GM21576 (cell line): ENCODE data around the gene MBNL3.

Experiments used
- ATAC-seq: cut with Tn5 transposase; IDR thresholded peaks from one replicate; pipeline ENCODE4 v1.9.1; 2021; ENCODE audit warnings: mild to moderate bottlenecking, moderate library complexity; ENCODE audit not compliant: unreplicated experiment

Gene MBNL3

DNA sequence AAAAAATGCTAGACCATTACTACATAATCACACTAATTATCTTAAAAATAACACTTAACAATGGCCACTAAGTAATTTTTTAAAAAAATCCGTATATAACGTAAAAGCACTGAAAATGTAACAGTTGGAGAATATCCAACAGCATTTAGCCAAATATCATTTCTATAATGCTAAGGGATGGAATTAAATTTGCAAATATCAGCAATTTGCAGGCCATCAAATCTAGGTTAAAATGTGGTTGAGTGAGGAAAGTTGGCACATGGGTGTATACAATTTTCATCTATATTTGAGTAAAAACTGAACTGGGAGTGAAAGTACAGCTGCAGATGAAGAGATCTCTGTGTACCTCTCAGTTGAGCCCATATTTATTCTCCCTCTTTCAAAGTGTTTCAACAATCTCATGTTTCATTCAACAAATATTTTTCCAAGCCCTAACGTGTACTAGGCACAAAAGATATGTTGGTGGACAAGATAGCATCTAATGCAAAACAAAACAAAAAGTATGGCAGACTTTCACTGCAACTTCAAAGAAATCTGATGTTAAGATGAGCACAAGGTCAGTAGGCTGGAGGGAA, 63.0 kb downstream of the MBNL3 start:
- peak; percentile 63 for ATAC-seq

DNA sequence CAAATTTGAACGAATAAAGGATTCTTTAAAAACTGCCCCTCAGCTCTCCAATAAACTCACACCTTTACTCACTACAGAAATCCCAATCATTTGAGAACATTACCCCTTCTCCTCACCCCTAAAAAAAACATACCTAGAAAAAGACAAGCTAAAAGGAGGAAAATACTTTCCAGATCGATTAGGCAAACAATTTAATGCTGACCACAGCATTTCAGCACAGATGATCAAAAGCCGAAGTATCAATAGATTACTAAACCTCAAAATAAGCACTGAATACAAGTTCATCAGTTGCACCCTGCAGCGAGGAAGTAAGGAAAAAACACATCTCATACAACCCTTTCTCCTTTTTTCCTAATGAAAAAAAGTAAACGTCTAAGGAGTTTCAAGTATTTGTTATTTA, 65.5 kb downstream of the MBNL3 start:
- no peak for ATAC-seq

DNA sequence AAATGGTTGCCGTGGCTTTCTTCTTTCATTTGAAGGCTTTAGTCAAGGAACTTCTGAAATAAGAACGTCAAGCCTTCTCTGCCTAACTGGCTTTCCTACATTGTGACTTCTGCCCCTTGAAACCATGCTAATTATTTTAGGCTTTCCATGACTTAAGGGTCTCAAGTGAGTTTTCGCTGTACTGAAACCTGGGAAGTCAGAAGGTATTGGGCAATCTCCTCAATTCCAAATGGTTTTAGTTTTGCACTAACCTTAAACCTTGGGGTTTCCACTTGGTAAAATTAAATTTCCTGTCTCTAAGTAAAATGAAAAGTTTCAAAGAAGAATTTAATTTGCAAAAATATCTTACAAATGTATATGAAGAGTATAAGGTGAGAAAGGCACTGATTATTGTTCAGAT, 73.8 kb downstream of the MBNL3 start:
- ATAC-seq, result no peak

DNA sequence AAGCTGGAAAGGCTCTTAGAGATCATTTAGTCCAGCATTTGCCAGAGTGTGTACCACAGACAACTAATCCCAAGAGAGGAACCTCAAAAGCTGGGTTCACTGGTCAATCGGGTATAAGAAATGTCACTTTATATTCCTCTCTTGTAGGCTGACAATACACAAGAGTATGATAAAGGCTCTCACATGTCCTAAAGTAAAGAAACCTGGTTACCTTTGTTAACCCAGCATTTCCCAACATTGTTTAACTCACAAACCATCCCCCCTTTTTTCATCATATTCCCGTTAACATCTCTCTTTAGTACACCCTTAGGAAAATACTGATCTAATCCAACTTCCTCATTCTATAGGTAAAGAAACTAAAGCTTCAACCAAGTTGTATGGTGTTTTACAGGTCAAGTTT, 74.4 kb downstream of the MBNL3 start:
- no peak for ATAC-seq

DNA sequence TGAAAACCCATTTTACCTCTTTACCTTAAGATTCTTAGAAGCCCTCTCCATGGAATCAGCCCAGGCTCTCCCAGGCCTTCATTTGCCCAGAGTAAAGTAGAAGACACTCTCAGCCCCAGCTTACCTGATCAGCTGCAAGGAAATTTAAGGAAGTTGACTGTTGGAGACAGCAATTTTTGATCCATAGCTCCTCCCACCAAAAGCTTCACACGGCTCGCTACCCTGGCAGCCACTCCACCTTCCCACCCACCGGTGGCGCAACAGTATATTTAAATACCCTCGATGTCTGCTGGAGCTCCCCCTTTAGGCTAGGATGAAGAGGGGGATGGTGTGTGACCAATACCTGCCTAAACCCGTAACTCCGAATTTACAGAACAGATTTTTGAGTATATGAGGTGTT, 75.4 kb downstream of the MBNL3 start:
- ATAC-seq, result no peak

DNA sequence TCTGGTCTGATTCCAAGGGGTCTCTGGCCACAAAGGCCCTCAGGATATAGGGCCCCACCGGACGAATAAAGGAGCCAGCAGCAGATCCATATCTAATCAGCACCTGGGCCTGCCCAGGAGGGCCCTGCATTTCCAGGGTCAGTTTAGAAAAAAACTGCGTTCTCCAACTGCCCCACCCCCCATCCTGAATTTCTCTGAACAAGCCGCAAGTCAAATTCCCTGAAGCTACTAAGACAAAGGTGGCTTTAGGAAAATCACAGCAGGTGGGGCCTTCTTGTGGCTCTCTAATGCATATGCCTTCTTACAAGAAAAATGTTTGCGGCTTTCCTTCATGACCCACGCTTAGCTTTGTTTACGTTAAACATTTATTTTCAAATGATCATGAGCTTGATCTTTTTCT, 76.6 kb downstream of the MBNL3 start:
- no peak for ATAC-seq

DNA sequence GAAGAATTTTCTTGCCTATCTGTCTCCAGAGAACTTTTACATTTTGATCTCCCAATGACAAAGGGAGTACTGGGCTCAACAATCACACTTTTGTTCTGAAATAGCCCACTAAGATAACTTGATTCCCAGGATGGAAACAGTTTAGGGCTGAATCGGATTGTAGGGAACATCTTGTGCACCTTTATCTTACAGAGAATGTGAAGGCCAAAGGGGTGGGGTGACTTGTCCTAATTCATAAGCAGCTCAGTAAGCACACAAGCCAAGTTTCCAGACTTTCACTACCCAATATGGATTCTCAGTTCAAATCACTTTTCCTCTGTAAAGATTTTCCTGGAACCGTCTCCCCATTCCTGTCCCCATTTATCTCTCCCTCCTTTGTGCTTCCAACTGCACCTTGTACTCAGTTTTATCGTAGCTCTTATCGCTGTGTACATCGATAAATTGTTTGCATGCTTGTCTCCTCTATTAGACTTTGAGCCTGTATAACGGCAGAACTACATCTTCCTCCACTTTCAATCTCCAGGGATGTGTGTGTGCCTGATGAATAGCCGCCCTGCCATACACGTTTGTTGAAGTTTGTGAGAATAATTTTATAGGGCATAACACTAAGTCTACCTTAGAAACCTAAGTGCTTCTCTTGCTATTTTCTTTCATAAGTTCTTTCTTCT, 77.4 kb downstream of the MBNL3 start:
- ATAC-seq, result no peak

DNA sequence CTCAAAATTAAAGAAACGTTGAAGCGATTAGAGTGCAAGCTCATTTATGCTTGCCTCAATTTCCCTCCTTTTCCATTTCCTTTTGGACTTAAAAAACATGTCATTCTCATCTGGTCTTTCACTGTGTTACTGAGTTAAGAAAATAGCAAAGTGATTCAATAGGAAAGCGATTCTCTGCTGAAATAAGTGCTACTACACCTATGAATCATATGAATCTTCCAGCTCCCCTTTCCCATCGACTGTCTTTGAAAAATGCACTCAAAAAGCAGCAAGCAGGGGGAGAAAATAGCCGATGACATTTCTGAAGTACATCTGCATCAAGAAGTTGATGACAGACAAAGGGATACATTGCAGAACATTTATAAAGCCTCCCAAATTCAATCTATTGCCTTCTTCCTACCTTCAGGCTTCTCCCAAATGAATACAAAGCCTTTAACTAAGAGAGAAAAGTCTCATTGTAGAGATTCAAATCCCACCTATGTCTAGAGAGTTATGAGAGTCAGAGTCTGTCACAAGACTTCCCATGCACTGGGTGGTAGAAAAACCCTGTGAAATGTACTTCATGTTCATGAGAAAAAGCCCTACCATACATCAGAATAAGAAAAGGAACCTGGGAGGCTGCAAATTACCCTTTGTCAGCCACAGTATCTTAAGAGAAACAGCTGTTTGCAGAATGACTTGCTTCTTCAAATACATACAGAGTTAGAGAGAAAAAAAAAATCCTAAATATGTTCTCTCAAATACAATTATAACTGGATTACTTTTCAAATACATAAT, 78.9 kb downstream of the MBNL3 start:
- ATAC-seq, result no peak

DNA sequence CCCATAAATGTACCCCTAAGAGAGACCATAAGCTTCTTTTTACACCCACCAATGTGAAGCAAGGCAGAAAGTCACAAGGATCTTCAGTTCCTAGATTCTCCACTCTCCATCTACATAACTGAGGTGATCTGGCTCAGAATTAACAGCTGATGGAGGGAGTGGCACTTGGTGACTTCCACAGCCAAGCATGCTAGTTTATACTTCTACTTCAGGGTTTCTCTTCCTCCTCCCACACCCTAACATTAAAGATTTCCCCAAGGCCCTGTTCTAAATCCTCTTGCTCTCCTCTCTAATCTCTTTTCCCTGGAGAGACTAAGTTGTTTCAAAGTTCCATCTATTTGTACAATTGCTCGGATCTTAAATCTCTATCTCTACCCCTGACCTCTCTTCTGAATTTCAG, 81.1 kb downstream of the MBNL3 start:
- ATAC-seq, result no peak

DNA sequence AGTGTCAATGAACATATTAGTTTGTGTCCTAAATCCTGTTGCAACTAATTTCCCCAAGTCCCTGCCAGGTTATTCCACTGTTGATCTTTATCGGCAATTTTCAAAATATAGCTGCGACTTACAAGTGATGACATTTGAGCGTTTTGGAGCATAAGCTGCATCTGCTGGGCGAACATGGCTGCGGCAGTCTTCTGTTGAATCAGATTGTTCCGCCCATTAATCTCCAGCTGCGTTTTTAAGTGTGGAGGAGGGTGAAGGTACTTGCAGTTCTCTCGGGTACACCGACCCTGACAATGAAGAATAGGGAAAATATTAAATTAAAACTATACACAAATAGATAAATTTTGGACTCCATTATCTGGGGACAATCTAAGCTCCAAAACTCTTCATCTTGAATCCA, 82.7 kb downstream of the MBNL3 start:
- ATAC-seq, result no peak

DNA sequence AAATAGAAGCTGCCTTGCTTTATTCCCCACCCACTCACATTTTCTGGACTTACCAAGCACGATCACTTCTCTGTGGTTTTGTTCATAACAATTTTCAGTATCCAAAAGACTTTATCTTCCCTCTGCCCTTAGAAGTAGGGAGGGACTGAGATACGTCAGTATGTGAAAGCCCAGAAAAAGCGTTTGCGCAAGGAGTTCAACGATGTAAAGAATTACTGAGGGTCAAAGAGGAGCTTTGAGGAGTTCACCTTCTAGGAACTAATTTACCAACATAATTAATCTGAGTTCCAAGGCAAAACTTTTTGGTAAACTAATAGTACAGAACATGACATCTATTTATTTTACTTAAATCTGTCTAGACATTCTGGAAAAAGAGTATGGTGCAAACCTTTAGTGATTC, 84.6 kb downstream of the MBNL3 start:
- ATAC-seq, result no peak

DNA sequence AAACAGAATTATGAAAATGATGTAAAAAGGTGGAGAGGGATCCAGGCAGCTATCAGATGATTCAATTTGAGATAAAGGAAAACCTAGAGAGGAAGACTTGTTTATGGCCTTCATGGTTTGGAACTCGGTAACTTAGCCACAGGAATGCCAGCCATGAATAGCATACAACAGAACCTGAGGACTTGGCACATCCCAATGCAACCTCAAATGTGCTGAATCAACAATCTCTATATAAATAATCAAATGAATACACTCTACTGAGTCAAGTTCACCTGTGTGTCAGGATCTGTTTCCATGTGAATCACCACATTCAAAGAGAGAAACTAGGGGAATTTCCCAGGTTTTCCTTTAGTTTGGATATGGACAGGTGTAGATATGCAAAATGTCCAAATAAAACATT, 86.9 kb downstream of the MBNL3 start:
- no peak for ATAC-seq

DNA sequence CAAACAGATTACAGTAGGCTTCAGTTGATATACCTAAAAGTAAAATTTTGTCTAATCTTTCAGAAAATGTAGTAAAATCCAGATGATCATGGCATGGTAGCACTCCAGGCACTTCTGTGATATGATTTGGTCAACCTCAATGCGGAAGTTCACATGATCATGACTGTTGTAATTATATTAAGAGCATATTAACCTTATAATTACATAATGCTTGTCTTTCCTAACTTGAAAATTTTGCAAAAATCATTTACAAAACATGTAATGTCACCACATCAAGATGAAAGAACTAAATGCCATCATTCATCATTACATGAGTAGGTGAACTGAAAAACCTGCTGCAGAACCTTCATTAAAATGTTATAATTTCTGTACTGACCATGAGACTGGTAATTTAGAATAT, 88.1 kb downstream of the MBNL3 start:
- ATAC-seq, result no peak

DNA sequence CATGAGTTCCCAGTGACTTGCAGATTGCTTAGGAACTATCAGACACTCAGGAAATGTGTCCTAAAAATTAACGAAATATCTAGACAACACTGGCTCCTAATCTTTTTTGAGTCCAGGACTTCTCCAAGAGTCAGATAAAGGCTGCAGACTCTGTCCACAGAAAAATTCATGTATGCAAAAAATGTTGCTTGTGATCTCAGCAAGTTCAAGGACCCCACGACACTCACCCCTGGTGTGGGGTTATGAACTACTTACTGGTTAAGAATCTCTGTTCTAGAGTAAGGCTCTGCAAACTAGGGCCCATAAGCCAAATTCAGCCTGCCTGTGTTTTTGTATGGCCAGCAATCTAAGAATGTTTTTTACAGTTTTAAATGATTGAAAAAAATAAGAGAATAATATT, 93.2 kb downstream of the MBNL3 start:
- ATAC-seq, result no peak

DNA sequence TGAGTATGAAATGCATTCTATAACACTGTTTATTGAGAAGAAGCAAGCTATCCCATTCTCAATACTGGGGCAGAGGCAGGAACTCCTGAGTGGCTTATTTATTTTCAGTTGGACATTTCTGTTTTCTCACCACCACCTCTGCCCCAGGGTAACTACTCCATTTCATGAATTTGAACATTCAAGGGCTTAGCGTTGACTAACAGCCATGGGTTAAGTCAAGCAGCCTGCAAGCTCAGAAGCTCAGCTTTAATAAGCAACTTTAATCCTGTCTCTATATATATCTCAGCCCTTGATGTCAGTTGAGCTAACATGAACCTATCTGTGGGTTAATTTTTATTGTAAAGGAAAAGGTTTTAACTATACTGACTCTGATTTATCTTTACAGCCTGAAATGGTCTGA, 93.8 kb downstream of the MBNL3 start:
- ATAC-seq, result no peak

DNA sequence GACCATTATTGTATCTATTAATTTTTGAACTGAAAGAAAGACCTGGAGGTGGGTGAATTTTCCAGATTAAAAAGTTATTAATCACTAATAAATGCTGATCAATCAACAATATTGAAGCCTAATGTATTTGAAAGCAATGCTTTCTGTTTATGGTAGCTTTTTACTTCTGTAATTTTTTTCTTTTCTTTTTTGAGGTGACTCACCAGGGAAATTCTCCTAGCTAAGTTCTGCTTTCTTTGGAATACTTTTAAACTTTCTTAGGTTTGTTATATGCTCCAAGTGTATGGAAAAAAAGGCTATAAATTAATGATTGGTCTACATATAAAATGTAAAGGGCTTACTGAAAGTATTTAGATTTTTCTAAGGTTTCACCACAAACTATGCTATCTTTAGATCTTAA, 94.2 kb downstream of the MBNL3 start:
- ATAC-seq, result no peak

DNA sequence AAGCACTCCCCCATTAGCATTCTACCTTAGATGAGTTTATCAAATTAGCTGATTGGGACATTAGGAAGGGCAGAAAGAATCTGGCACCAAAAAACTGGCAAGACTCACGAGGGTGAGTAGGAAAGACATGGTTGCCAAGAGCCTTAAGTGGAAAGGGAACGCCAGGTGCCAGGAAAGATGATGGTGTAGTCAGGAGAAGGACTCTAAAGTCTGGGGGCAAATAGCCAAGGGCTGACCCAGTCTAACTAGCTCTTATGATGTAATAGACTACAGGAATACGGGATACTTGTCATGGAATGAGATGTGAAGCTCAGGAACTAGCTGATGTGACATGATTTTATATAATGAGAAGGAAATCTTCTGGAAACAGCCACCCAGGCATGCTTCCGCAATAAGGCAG, 94.8 kb downstream of the MBNL3 start:
- ATAC-seq, result no peak

DNA sequence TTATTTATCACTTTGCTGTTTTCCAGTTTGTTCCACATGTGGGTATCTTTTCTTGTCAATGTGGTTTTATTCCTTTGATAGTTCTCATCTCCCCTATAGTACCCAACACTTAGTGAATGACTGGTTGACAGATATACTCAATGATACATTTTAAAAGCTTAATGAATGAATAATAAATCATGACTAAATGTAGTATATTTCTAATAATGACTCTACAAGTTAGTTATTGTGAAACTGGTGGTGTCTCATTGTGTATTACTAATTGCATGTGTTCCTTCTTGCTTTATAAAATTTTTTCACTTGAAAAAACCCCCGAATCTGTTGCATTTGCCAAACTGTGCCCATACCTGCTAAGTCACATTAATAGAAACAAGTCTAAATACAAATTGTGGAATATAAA, 95.4 kb downstream of the MBNL3 start:
- no peak for ATAC-seq

DNA sequence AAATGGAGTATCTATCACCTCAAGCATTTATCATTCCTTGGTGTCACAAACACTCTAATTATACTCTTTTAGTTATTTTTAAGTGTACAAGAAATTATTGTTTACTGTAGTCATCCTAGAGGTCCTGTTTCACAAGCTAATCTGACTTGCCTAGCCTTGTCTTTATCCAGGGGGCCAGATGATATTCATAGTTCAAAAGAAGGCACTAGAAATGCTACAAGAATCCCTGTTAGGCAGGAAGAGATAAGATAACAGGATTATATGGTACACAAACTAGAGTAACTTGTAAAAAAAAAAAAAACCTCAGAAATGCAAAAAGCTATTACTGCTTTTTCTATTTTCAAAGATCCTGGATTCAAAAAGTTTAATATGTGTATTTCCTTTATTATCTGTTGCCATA, 95.8 kb downstream of the MBNL3 start:
- ATAC-seq, result no peak

DNA sequence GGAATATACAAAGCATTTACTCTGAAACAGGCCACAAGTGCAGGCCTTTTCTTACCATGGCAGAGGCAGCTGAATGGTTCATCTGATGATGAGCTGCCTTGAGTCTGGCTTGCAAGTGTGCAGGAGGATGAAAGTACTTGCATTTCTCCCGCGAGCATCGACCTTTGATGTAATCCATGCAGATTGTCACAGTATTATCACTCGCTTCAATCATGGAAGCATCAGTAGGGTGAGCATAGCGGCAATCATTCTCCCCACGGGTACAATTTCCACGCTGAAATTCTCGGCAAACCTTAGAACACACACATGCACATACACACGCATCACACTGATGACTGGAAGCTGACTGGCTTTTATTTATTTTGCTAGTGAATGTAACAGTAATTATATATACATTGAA, 98.0 kb downstream of the MBNL3 start:
- ATAC-seq, result no peak

DNA sequence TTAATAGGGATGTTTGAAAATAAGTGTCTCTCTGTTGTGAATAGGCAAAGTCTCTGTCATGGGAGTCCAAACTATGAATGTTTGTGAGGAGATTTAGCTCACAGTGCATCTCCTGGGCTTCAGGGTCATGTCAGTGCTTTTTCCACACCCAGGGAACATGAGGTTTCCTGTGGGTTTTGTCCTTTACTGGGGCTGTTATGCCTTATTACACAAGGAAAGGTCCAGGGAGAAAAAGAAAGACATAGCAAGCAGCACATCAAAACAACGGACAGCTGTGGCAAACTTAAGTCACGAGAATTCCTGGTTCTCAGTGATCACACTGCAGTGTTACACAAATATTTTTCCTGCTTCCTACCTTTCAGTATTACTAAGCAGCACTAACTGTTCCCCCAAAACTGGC, 99.4 kb downstream of the MBNL3 start:
- ATAC-seq, result no peak

DNA sequence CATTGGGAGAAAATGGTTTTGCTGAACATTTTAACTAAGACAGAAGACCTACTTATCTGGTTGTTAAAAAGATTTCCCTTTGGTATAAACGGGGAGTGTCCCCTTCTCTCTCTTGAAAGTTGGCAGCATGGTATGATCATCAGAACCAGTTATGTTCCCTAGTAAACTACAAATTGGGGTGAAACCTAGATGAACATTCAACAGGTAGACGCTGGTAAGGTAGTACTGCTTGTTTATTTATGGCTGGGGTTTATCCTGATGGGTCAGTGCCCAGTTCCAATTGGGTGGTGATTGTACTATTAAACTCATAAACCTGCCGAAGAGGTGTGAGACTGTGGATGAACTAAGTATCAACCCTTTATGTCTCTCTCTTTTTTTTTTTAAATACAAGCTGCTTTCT, 100.5 kb downstream of the MBNL3 start:
- no peak for ATAC-seq

DNA sequence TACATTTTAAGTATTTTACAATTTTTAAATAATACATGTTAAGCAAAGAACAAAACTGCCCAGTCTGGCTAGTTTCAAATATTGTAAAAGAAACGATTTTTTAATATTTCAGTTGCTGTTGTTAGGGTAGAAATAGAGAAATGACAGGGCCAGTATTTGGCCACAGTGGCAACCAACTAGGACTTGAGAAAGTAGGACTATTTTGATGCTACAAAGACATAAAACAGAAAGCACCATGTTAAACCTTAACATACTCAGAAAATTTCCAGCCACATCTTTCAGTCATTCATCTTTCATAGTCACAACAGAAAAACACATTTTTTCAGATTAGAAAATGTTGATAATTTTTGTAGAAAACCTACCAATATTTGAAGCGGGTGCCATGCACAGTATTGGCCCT, 104.5 kb downstream of the MBNL3 start:
- no peak for ATAC-seq
